Measurements from ENCODE around the gene CLCN7. TPM values are rescaled to one million over a fixed set of nuclear protein-coding genes. Genes with fewer than 3 reads are reported as not detected.

CLCN7 gene
- total and polyA plus RNA-seq, 9 donors: 16.3 to 70.9 (median 54.4) TPM

DNA sequence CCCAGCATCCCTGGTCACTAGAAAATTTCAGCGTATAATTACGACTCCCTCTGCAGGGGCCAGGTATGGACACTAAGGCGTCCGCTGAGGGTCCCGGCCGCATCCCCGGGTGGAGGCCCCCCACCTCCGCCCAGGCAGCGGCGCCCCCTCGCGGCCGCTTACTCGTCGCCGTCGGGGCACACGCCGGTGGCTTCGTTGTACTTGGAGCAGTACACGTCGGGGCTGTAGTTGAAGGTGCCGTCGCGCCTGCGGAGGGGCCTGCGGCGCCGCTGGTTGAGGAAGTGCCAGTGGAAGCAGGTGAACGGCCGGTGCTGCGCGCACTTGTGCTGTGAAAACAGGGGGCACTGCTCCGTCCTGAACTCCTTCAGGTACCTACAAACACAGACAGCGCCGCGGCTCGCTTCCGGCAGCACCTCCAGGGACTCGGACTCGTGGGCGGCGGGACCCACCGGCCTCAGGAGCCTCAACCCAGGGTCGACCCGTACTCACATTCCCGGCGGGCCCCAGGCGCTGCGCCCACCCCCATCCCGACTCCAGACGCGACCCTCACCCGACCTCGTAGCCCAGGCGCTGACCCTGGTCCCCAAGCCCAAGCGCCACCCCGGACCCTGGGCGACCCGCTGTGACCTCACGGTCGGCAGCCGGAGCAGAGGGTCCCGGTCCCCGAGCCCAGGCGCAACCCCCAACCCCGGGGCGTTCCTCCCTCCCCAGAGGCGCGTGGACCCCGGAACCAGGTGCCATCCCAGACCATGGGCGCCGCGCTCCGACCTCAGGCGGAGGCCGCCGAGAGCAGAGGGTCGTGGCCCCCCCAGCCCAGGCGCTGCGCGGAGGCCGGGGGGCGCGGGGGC is 60.9 kb downstream of the CLCN7 start:
- H3K4me1 ChIP-seq (ENCODE audit: insufficient read depth): peaks cover 3% of the 10 kb centered on the region

DNA sequence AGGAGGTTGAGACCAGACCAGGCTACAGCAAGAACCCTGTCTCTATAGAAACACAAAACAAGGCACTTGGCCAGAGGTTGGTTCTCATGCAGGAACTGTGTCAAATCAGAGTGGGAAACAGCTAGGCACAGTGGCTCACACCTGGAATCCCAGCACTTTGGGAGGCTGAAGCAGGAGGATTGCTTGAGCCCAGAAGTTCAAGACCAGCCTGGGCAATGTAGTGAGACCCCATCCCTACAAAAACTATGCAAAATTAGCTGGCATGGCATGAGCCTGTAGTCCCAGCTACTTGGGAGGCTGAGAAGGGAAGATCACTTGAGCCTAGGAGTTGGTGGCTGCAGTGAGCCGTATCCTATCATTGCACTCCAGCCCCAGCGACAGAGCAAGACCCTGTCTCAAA is 62.0 kb downstream of the CLCN7 start:
- no peak for DNase-seq
- intact Hi-C loops (cut with DNase I): no loop called here
- Histone ChIP-seq H3K36me3 (no peaks in the 10 kb centered on the region), H3K9me3 (no peaks in the 10 kb centered on the region), H3K27ac (no peak overlapping the region), H3K4me3 (no peak overlapping the region), H3K4me1 (ENCODE audit: insufficient read depth) (peaks cover 6% of the 10 kb centered on the region), H3K27me3 (no peaks in the 10 kb centered on the region)
- no peak for TF ChIP-seq EP300 (IDR thresholded peaks at IDR 0.05)
- TF ChIP-seq, protein P1, sequence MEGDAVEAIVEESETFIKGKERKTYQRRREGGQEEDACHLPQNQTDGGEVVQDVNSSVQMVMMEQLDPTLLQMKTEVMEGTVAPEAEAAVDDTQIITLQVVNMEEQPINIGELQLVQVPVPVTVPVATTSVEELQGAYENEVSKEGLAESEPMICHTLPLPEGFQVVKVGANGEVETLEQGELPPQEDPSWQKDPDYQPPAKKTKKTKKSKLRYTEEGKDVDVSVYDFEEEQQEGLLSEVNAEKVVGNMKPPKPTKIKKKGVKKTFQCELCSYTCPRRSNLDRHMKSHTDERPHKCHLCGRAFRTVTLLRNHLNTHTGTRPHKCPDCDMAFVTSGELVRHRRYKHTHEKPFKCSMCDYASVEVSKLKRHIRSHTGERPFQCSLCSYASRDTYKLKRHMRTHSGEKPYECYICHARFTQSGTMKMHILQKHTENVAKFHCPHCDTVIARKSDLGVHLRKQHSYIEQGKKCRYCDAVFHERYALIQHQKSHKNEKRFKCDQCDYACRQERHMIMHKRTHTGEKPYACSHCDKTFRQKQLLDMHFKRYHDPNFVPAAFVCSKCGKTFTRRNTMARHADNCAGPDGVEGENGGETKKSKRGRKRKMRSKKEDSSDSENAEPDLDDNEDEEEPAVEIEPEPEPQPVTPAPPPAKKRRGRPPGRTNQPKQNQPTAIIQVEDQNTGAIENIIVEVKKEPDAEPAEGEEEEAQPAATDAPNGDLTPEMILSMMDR (IDR thresholded peaks at IDR 0.05): no peak
- no peak for TF ChIP-seq POLR2A (IDR thresholded peaks at IDR 0.05)
- 70 to 85% (median 74%) methylated on average over 2 of the region's 2 CpGs for WGBS, 3 donors

More for the DNA sequence above, 60.9 kb downstream of the CLCN7 start:
- DNase-seq: peak; percentile 44 to 77 (median 64)
- Histone ChIP-seq H3K36me3 (no peaks in the 10 kb centered on the region), H3K27me3 (no peaks in the 10 kb centered on the region), H3K4me3 (peak overlapping the region; percentile 93), H3K9me3 (no peaks in the 10 kb centered on the region), H3K27ac (peak overlapping the region; percentile 71 to 83)
- 0 to 2% (median 2%) methylated on average over 50 to 85 of the region's 85 CpGs for WGBS, 3 donors
- TF ChIP-seq EP300 (IDR thresholded peaks at IDR 0.05) (no peak), POLR2A (IDR thresholded peaks at IDR 0.05) (no peak)
- TF ChIP-seq, protein P1 (IDR thresholded peaks at IDR 0.05): peak; percentile 24 to 53 (median 45)
- intact Hi-C loops (cut with DNase I): no loop called here

DNA sequence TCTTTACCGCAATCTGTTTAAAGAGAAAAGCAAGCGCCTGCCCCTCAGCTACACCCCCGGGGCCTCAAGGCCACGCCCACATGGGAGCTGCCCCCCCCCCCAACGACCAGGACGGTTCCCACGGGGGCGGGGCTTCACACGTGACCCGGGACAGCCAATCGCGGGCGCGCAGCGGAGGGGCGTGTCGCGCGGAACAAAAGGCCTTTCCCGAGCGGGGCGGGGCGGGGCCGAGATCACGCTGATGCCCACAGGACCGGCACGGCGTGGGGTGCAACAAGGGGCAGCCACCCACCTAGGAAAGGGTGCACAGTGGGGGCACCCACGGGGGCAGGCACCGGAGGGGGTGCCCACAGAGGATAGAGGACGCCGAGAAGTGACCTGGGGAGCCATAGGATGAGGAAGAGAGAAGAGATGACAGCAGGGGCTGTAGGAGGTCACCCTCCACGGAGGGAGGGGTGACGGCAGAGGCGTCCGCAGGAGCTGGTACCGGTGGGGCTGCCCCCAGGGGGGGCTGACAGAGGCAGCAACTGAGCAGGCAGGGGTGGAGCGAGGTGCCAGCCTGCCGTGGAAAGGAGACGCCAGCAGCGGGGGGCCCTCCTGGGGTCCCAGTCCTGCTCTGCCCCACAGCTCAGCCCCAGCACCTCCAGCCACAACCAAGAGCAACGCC is 66.5 kb downstream of the CLCN7 start:
- H3K36me3 ChIP-seq: no peaks in the 10 kb centered on the region
- intact Hi-C loops (cut with DNase I): no loop called here
- DNase-seq: peak; percentile 94 to 98 (median 97)
- peak overlapping the region; percentile 40 for H3K4me3 ChIP-seq
- no peaks in the 10 kb centered on the region for H3K27me3 ChIP-seq
- peak overlapping the region in 1 of 2 donors; percentile 51 for H3K27ac ChIP-seq
- WGBS, 3 donors: 3 to 4% (median 4%) methylated on average over 41 to 42 of the region's 42 CpGs
- peaks cover 7% of the 10 kb centered on the region for H3K4me1 ChIP-seq (ENCODE audit: insufficient read depth)
- TF ChIP-seq, protein P1 (IDR thresholded peaks at IDR 0.05): no peak
- TF ChIP-seq POLR2A (IDR thresholded peaks at IDR 0.05): no peak
- no peak for TF ChIP-seq EP300 (IDR thresholded peaks at IDR 0.05)
- H3K9me3 ChIP-seq: no peaks in the 10 kb centered on the region

DNA sequence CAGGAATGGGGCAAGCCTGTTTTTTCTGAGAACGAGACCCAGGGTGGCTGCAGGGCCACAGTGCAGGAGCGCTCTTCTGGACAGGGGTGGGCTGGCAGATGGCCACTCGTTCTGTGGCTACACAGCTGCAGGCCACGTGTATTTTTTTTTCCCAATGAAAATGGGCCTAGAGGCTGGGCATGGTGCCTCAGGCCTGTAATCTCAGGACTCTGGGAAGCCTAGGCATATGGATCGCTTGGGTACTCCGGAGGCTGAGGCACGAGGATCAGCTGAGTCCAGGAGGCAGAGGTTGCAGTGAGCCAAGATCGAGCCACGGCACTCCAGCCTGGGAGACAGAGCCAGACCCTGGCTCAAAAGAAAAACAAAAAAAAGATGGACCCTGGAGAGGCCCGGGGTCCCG is 67.1 kb downstream of the CLCN7 start:
- H3K27ac ChIP-seq: peak overlapping the region in 1 of 2 donors; percentile 51
- H3K4me3 ChIP-seq: peak overlapping the region; percentile 40
- H3K36me3 ChIP-seq: no peaks in the 10 kb centered on the region
- 7 to 15% (median 10%) methylated on average over 10 to 11 of the region's 11 CpGs for WGBS, 3 donors
- no peaks in the 10 kb centered on the region for H3K27me3 ChIP-seq
- H3K4me1 ChIP-seq (ENCODE audit: insufficient read depth): peaks cover 7% of the 10 kb centered on the region
- H3K9me3 ChIP-seq: no peaks in the 10 kb centered on the region
- intact Hi-C loops (cut with DNase I): no loop called here
- DNase-seq: peak in 2 of 5 donors; percentile 38 to 62
- TF ChIP-seq POLR2A (IDR thresholded peaks at IDR 0.05) (no peak), EP300 (IDR thresholded peaks at IDR 0.05) (no peak)
- TF ChIP-seq, protein P1 (IDR thresholded peaks at IDR 0.05): no peak

Measured in ovary (tissue), 9 donors.